SK-N-SH treated with all-trans-retinoic acid at 6 μM for 48 hours (cell line): Measurements from ENCODE around the gene VAT1L.

ENCODE experiments used
- ARNTL ChIP-seq: fragments of 450-650 bp; formaldehyde crosslinking; IDR thresholded peaks from 2 replicates; pipeline ENCODE4 v1.5.0; 2020; ENCODE audit warnings: low read depth, mild to moderate bottlenecking, moderate library complexity, borderline replicate concordance
- CSDC2 ChIP-seq: fragments of 250-450 bp; sonication (Bioruptor Pico); IDR thresholded peaks from 2 replicates; pipeline ENCODE4 v1.5.0; 2020; ENCODE audit warnings: mild to moderate bottlenecking, moderate library complexity
- ESRRG ChIP-seq: fragments of 250-450 bp; sonication (Bioruptor Pico); IDR thresholded peaks from 2 replicates; pipeline ENCODE4 v1.6.1; 2021; ENCODE audit warnings: mild to moderate bottlenecking
- GLIS3 ChIP-seq: fragments of 250-450 bp; sonication (Bioruptor Pico); IDR thresholded peaks from 2 replicates; pipeline ENCODE4 v1.5.0; 2020; ENCODE audit warnings: mild to moderate bottlenecking, moderate library complexity
- ISL1 ChIP-seq: fragments of 250-450 bp; sonication (Bioruptor Pico); IDR thresholded peaks from 2 replicates; pipeline ENCODE4 v2.1.2; 2022; ENCODE audit warnings: mild to moderate bottlenecking, moderate library complexity
- OSR1 ChIP-seq: fragments of 250-450 bp; sonication (Bioruptor Pico); IDR thresholded peaks from 2 replicates; pipeline ENCODE4 v1.8.0; 2022; ENCODE audit warnings: moderate library complexity, mild to moderate bottlenecking, inconsistent platforms
- RARB ChIP-seq: fragments of 250-450 bp; sonication (Bioruptor Pico); IDR thresholded peaks from 2 replicates; pipeline ENCODE4 v1.8.0; 2021; ENCODE audit warnings: mild to moderate bottlenecking, moderate library complexity
- ZFP3 ChIP-seq: fragments of 250-450 bp; sonication (Bioruptor Pico); IDR thresholded peaks from 2 replicates; pipeline ENCODE4 v1.5.0; 2020; ENCODE audit warnings: mild to moderate bottlenecking, moderate library complexity
- ZFP30 ChIP-seq: fragments of 450-650 bp; formaldehyde crosslinking; IDR thresholded peaks from 2 replicates; pipeline ENCODE4 v1.5.0; 2022; ENCODE audit warnings: mild to moderate bottlenecking, moderate library complexity
- ZNF70 ChIP-seq: fragments of 450-650 bp; formaldehyde crosslinking; IDR thresholded peaks from 2 replicates; pipeline ENCODE4 v1.5.0; 2020; ENCODE audit warnings: mild to moderate bottlenecking, moderate library complexity
- TF ChIP-seq, protein P1 (sequence below): fragments of 250-450 bp; sonication (Bioruptor Pico); IDR thresholded peaks from 2 replicates; pipeline ENCODE4 v1.5.1; 2020; ENCODE audit warnings: low read depth, mild to moderate bottlenecking, moderate library complexity
- TF ChIP-seq, protein P2 (sequence below): fragments of 250-450 bp; sonication (Bioruptor Pico); IDR thresholded peaks from 2 replicates; pipeline ENCODE4 v1.8.0; 2020; ENCODE audit warnings: mild to moderate bottlenecking, moderate library complexity, borderline replicate concordance
- TF ChIP-seq, protein P3 (sequence below): fragments of 250-450 bp; sonication (Bioruptor Pico); IDR thresholded peaks from 2 replicates; pipeline ENCODE4 v1.5.0; 2020; ENCODE audit warnings: mild to moderate bottlenecking, moderate library complexity
- TF ChIP-seq, protein P4 (sequence below): fragments of 250-450 bp; sonication (Bioruptor Pico); IDR thresholded peaks from 2 replicates; pipeline ENCODE4 v1.8.0; 2021; ENCODE audit warnings: low read depth, mild to moderate bottlenecking, moderate library complexity, borderline replicate concordance

DNA sequence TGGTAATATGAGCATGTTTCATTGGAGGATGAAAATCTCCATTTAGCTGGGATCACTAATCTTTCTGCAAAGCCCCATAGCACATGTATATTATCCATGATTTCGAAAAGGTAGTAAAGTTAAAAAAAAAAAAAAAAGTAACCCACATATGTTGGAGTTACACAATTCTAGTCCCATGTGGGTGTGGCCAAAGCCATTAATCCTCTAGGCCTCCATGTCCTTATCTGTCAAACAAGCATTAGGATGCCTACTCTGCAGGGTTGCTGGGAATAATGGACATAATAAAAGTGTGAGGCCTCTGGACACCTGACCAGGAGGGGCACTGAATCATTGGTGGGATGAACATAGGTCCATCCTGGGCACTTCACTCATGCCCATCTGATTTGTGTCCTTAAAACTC, 29.2 kb upstream of the VAT1L start:
- no peak for TF ChIP-seq ZNF70
- TF ChIP-seq ESRRG: no peak
- TF ChIP-seq, protein P1, sequence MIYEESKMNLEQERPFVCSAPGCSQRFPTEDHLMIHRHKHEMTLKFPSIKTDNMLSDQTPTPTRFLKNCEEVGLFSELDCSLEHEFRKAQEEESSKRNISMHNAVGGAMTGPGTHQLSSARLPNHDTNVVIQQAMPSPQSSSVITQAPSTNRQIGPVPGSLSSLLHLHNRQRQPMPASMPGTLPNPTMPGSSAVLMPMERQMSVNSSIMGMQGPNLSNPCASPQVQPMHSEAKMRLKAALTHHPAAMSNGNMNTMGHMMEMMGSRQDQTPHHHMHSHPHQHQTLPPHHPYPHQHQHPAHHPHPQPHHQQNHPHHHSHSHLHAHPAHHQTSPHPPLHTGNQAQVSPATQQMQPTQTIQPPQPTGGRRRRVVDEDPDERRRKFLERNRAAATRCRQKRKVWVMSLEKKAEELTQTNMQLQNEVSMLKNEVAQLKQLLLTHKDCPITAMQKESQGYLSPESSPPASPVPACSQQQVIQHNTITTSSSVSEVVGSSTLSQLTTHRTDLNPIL: no peak
- TF ChIP-seq, protein P2, sequence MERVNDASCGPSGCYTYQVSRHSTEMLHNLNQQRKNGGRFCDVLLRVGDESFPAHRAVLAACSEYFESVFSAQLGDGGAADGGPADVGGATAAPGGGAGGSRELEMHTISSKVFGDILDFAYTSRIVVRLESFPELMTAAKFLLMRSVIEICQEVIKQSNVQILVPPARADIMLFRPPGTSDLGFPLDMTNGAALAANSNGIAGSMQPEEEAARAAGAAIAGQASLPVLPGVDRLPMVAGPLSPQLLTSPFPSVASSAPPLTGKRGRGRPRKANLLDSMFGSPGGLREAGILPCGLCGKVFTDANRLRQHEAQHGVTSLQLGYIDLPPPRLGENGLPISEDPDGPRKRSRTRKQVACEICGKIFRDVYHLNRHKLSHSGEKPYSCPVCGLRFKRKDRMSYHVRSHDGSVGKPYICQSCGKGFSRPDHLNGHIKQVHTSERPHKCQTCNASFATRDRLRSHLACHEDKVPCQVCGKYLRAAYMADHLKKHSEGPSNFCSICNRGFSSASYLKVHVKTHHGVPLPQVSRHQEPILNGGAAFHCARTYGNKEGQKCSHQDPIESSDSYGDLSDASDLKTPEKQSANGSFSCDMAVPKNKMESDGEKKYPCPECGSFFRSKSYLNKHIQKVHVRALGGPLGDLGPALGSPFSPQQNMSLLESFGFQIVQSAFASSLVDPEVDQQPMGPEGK (CRISPR knock-in tag): no peak
- TF ChIP-seq CSDC2: no peak
- TF ChIP-seq, protein P3, sequence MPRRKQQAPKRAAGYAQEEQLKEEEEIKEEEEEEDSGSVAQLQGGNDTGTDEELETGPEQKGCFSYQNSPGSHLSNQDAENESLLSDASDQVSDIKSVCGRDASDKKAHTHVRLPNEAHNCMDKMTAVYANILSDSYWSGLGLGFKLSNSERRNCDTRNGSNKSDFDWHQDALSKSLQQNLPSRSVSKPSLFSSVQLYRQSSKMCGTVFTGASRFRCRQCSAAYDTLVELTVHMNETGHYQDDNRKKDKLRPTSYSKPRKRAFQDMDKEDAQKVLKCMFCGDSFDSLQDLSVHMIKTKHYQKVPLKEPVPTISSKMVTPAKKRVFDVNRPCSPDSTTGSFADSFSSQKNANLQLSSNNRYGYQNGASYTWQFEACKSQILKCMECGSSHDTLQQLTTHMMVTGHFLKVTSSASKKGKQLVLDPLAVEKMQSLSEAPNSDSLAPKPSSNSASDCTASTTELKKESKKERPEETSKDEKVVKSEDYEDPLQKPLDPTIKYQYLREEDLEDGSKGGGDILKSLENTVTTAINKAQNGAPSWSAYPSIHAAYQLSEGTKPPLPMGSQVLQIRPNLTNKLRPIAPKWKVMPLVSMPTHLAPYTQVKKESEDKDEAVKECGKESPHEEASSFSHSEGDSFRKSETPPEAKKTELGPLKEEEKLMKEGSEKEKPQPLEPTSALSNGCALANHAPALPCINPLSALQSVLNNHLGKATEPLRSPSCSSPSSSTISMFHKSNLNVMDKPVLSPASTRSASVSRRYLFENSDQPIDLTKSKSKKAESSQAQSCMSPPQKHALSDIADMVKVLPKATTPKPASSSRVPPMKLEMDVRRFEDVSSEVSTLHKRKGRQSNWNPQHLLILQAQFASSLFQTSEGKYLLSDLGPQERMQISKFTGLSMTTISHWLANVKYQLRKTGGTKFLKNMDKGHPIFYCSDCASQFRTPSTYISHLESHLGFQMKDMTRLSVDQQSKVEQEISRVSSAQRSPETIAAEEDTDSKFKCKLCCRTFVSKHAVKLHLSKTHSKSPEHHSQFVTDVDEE (CRISPR knock-in tag): no peak
- TF ChIP-seq, protein P4, sequence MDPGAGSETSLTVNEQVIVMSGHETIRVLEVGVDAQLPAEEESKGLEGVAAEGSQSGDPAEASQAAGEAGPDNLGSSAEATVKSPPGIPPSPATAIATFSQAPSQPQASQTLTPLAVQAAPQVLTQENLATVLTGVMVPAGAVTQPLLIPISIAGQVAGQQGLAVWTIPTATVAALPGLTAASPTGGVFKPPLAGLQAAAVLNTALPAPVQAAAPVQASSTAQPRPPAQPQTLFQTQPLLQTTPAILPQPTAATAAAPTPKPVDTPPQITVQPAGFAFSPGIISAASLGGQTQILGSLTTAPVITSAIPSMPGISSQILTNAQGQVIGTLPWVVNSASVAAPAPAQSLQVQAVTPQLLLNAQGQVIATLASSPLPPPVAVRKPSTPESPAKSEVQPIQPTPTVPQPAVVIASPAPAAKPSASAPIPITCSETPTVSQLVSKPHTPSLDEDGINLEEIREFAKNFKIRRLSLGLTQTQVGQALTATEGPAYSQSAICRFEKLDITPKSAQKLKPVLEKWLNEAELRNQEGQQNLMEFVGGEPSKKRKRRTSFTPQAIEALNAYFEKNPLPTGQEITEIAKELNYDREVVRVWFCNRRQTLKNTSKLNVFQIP (CRISPR knock-in tag): no peak
- no peak for TF ChIP-seq OSR1 (CRISPR knock-in tag)
- TF ChIP-seq ZFP30 (CRISPR knock-in tag): no peak
- TF ChIP-seq ZFP3 (CRISPR knock-in tag): no peak
- no peak for TF ChIP-seq ISL1
- TF ChIP-seq GLIS3: no peak
- TF ChIP-seq RARB (CRISPR knock-in tag): no peak
- no peak for TF ChIP-seq ARNTL
